Right atrium auricular region (tissue), 2 donors: Measurements from ENCODE around the gene HEATR5B. TPM values are rescaled to one million over a fixed set of nuclear protein-coding genes. Genes with fewer than 3 reads are reported as not detected.
A peak's percentile ranks its signal among the peaks of the same experiment; 100 is the strongest.

Experiments
- DNase-seq: peaks from one replicate; pipeline ENCODE4 v3.0.0-alpha.2; 2019; ENCODE audit warnings: low spot score
- H3K27ac ChIP-seq, 2 donors: fragments of 200-600 bp; sonication (generic); 1 replicate in 1 of 2; 2 replicates in 1 of 2; pipeline ENCODE4 v1.5.1; 2016 to 2019
- H3K27me3 ChIP-seq, 2 donors: fragments of 200-600 bp; sonication (generic); one replicate each; pipeline versions ENCODE4 v1.5.1 to v1.6.0; 2017 to 2019
- H3K36me3 ChIP-seq: fragments of 200-600 bp; sonication (generic); one replicate; pipeline ENCODE4 v1.5.1; 2016
- H3K4me1 ChIP-seq, 2 donors: fragments of 200-600 bp; sonication (generic); one replicate each; pipeline versions ENCODE4 v1.5.1 to v1.6.0; 2017 to 2019
- H3K4me3 ChIP-seq, 2 donors: fragments of 200-600 bp; sonication (generic); 1 replicate in 1 of 2; 2 replicates in 1 of 2; pipeline ENCODE4 v1.5.1; 2017 to 2019; ENCODE audit warnings: mild to moderate bottlenecking in 1 of 2, moderate library complexity in 1 of 2
- H3K9me3 ChIP-seq, 2 donors: fragments of 200-600 bp; sonication (generic); one replicate each; pipeline ENCODE4 v1.5.1; 2019
- CTCF ChIP-seq, 2 donors: fragments of 200-600 bp; sonication (generic); IDR thresholded peaks; one replicate each; pipeline ENCODE4 v1.5.1; 2019; ENCODE audit warnings: antibody characterized with exemption in 2 of 2
- total RNA-seq, 2 donors: library from RNA; depleted of rRNA; stranded (reverse); fragments of >200 nt; gene quantifications; one replicate each; pipeline ENCODE4 v1.1.0, GENCODE V29; 2016

Gene HEATR5B
- total RNA-seq, 2 donors from 2014 or later = 16.4 to 17.6 TPM

- Histone ChIP-seq H3K27ac (peak overlapping the region; percentile 68 to 92), H3K4me1 (peaks cover 0 to 19% of the 10 kb centered on the region in 2 donors), H3K9me3 (no peaks in the 10 kb centered on the region), H3K4me3 (no peak overlapping the region), H3K36me3 (peaks cover 11% of the 10 kb centered on the region), H3K27me3 (no peaks in the 10 kb centered on the region)
- no peak for TF ChIP-seq CTCF (IDR thresholded peaks at IDR 0.05)
- peak; percentile 90 for DNase-seq
Observed at GRCh38 chr2:37020212-37020886, 63.8 kb downstream of the HEATR5B start.

GRCh38 chr2:37013315-37013641, 70.9 kb downstream of the HEATR5B start:
- Histone ChIP-seq H3K36me3 (peaks cover 33% of the 10 kb centered on the region), H3K27ac (peak overlapping the region in 1 of 2 donors; percentile 92), H3K4me1 (peaks cover 0 to 3% of the 10 kb centered on the region in 2 donors), H3K4me3 (no peak overlapping the region), H3K9me3 (no peaks in the 10 kb centered on the region), H3K27me3 (no peaks in the 10 kb centered on the region)
- no peak for DNase-seq
- no peak for TF ChIP-seq CTCF (IDR thresholded peaks at IDR 0.05)

- Histone ChIP-seq H3K27ac (peak overlapping the region in 1 of 2 donors; percentile 20), H3K9me3 (no peaks in the 10 kb centered on the region), H3K4me1 (peaks cover 0 to 3% of the 10 kb centered on the region in 2 donors)
Observed at GRCh38 chr2:37011130-37011529, 73.0 kb downstream of the HEATR5B start.

GRCh38 chr2:37005118-37005868, 78.9 kb downstream of the HEATR5B start:
- DNase-seq = no peak
- H3K4me3 ChIP-seq = no peak overlapping the region
- peak; percentile 40 to 59 for TF ChIP-seq CTCF (IDR thresholded peaks at IDR 0.05)
- no peaks in the 10 kb centered on the region for H3K4me1 ChIP-seq
- H3K27ac ChIP-seq = peak overlapping the region; percentile 28 to 46
- peaks cover 55% of the 10 kb centered on the region for H3K36me3 ChIP-seq
- no peaks in the 10 kb centered on the region for H3K9me3 ChIP-seq
- H3K27me3 ChIP-seq = no peaks in the 10 kb centered on the region

More at GRCh38 chr2:37011130-37011529, 73.0 kb downstream of the HEATR5B start:
- no peak for TF ChIP-seq CTCF (IDR thresholded peaks at IDR 0.05)
- DNase-seq = no peak
- H3K4me3 ChIP-seq = no peak overlapping the region
- H3K36me3 ChIP-seq = peaks cover 37% of the 10 kb centered on the region
- H3K27me3 ChIP-seq = no peaks in the 10 kb centered on the region

GRCh38 chr2:37000988-37001556, 83.1 kb downstream of the HEATR5B start:
- Histone ChIP-seq H3K4me1 (no peaks in the 10 kb centered on the region), H3K27ac (no peak overlapping the region), H3K4me3 (no peak overlapping the region), H3K9me3 (no peaks in the 10 kb centered on the region), H3K27me3 (no peaks in the 10 kb centered on the region), H3K36me3 (peaks cover 66% of the 10 kb centered on the region)
- TF ChIP-seq CTCF (IDR thresholded peaks at IDR 0.05) = no peak
- DNase-seq = no peak
